ENCODE results near the gene SCYL3.
"Not testable (repeated sequence)": the region's sequence is repeated elsewhere in the genome, so short reads cannot be mapped to it uniquely, and the experiment has no call there.

The SCYL3 gene

GRCh38 chr1:169821500-169821899, 72.2 kb downstream of the SCYL3 start:
- no peak overlapping the region for H3K4me3 ChIP-seq (ENCODE audit: control insufficient read depth in 1 of 7, extremely low read depth in 1 of 7, insufficient read depth in 4 of 7, low read depth in 2 of 7, low read length in 6 of 7)
- DNase-seq: no peak
- no CpG with 5 or more reads among the region's 7 CpGs for WGBS (ENCODE audit: insufficient coverage)
- H3K9me3 ChIP-seq (ENCODE audit: control extremely low read depth in 1 of 5, control insufficient read depth in 4 of 5, insufficient read depth in 2 of 5, low read depth in 1 of 5, low read length in 4 of 5): peaks cover 0 to 2% (median 0%) of the 10 kb centered on the region in 5 experiments
- H3K36me3 ChIP-seq (ENCODE audit: control insufficient read depth in 4 of 4, insufficient read depth in 4 of 4, low read length in 3 of 4): peaks cover 10 to 37% (median 18%) of the 10 kb centered on the region in 4 experiments
- H3K27me3 ChIP-seq (replicated peaks in 2 of 5; ENCODE audit: control insufficient read depth in 4 of 5, insufficient read depth in 5 of 5, low read length in 4 of 5): no peaks in the 10 kb centered on the region
- CTCF ChIA-PET: no interaction called here
- no peaks in the 10 kb centered on the region for H3K4me1 ChIP-seq (ENCODE audit: control extremely low read depth in 1 of 4, control insufficient read depth in 4 of 4, insufficient read depth in 4 of 4, low read length in 3 of 4)
- H3K27ac ChIP-seq (ENCODE audit: insufficient read depth in 1 of 2, low read depth in 1 of 2, low read length in 2 of 2, poor library complexity in 1 of 2, severe bottlenecking in 2 of 2): no peak overlapping the region
- POLR2A ChIA-PET: no interaction called here

DNA sequence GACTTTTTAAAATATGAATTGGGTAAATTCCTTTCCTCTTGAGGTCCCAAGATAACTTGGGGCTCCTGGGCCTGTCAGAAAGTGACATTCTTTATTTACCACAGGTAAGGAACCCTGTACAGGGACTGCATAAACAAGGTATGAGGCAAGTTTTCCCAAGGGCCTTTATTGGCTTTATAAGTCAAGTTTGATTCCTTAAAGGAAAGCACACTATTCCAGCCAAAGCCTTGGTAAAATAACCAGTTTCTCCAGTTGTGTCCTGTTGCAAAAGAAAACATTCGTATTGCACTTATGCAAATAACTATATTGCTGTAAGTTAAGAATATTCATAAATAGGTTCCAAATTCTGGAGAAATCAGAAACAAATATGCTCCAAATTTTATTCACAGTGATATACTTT, 77.1 kb downstream of the SCYL3 start:
- CTCF ChIA-PET: no interaction called here
- H3K27me3 ChIP-seq (replicated peaks in 2 of 5; ENCODE audit: control insufficient read depth in 4 of 5, insufficient read depth in 5 of 5, low read length in 4 of 5): no peaks in the 10 kb centered on the region
- POLR2A ChIA-PET: no interaction called here

DNA sequence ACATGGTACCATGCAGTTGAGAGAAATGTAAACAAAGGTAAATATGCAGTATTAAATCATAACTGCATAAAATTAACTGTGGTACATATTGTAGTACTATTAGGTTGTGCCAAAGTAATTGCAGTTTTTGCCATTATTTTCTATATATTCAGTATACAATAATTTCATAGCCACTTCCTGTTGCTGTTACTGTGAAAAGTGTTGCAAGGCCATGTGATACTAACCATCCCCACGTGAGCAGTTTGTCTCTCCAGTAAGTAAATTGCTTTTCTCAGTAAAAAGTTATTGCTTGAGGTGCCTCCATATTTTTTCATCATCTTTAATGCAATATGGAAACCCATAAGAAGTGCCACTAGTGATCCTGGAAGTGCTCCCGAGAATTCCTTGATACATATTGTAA, 79.4 kb downstream of the SCYL3 start:
- WGBS (ENCODE audit: insufficient coverage): no CpG with 5 or more reads among the region's 2 CpGs
- Histone ChIP-seq H3K4me1 (ENCODE audit: control extremely low read depth in 1 of 4, control insufficient read depth in 4 of 4, insufficient read depth in 4 of 4, low read length in 3 of 4) (no peaks in the 10 kb centered on the region), H3K36me3 (ENCODE audit: control insufficient read depth in 4 of 4, insufficient read depth in 4 of 4, low read length in 3 of 4) (peaks cover 11 to 35% (median 19%) of the 10 kb centered on the region in 4 experiments), H3K27ac (ENCODE audit: insufficient read depth in 1 of 2, low read depth in 1 of 2, low read length in 2 of 2, poor library complexity in 1 of 2, severe bottlenecking in 2 of 2) (no peak overlapping the region), H3K27me3 (replicated peaks in 2 of 5; ENCODE audit: control insufficient read depth in 4 of 5, insufficient read depth in 5 of 5, low read length in 4 of 5) (no peaks in the 10 kb centered on the region), H3K4me3 (ENCODE audit: control insufficient read depth in 1 of 7, extremely low read depth in 1 of 7, insufficient read depth in 4 of 7, low read depth in 2 of 7, low read length in 6 of 7) (no peak overlapping the region), H3K9me3 (ENCODE audit: control extremely low read depth in 1 of 5, control insufficient read depth in 4 of 5, insufficient read depth in 2 of 5, low read depth in 1 of 5, low read length in 4 of 5) (peaks cover 0 to 6% (median 0%) of the 10 kb centered on the region in 5 experiments)
- CTCF ChIA-PET: interaction anchor here (2.8 kb wide), 1 partner anchor 212 kb away, joined by 12 read pairs; no protein-coding TSS in a partner anchor
- POLR2A ChIA-PET: interaction anchor here (0.6 kb wide), 1 partner anchor 60 kb away, joined by 7 read pairs; no protein-coding TSS in a partner anchor
- no peak for DNase-seq

More for the DNA sequence above, 77.1 kb downstream of the SCYL3 start:
- no peak overlapping the region for H3K4me3 ChIP-seq (ENCODE audit: control insufficient read depth in 1 of 7, extremely low read depth in 1 of 7, insufficient read depth in 4 of 7, low read depth in 2 of 7, low read length in 6 of 7)
- no peaks in the 10 kb centered on the region for H3K4me1 ChIP-seq (ENCODE audit: control extremely low read depth in 1 of 4, control insufficient read depth in 4 of 4, insufficient read depth in 4 of 4, low read length in 3 of 4)
- no peak for DNase-seq
- peaks cover 0 to 6% (median 0%) of the 10 kb centered on the region in 5 experiments for H3K9me3 ChIP-seq (ENCODE audit: control extremely low read depth in 1 of 5, control insufficient read depth in 4 of 5, insufficient read depth in 2 of 5, low read depth in 1 of 5, low read length in 4 of 5)
- peaks cover 13 to 39% (median 21%) of the 10 kb centered on the region in 4 experiments for H3K36me3 ChIP-seq (ENCODE audit: control insufficient read depth in 4 of 4, insufficient read depth in 4 of 4, low read length in 3 of 4)
- H3K27ac ChIP-seq (ENCODE audit: insufficient read depth in 1 of 2, low read depth in 1 of 2, low read length in 2 of 2, poor library complexity in 1 of 2, severe bottlenecking in 2 of 2): no peak overlapping the region
- no CpG with 5 or more reads among the region's 1 CpG for whole genome bisulfite sequencing (ENCODE audit: insufficient coverage)

- POLR2A ChIA-PET: no interaction called here
- WGBS (ENCODE audit: insufficient coverage): 100% methylated on average over 1 of the region's 2 CpGs
- peaks cover 14 to 38% (median 21%) of the 10 kb centered on the region in 4 experiments for H3K36me3 ChIP-seq (ENCODE audit: control insufficient read depth in 4 of 4, insufficient read depth in 4 of 4, low read length in 3 of 4)
- DNase-seq: peak in 1 of 3 donors; percentile 4
- no peaks in the 10 kb centered on the region for H3K4me1 ChIP-seq (ENCODE audit: control extremely low read depth in 1 of 4, control insufficient read depth in 4 of 4, insufficient read depth in 4 of 4, low read length in 3 of 4)
- H3K27me3 ChIP-seq (replicated peaks in 2 of 5; ENCODE audit: control insufficient read depth in 4 of 5, insufficient read depth in 5 of 5, low read length in 4 of 5): no peaks in the 10 kb centered on the region
- no peak overlapping the region for H3K27ac ChIP-seq (ENCODE audit: insufficient read depth in 1 of 2, low read depth in 1 of 2, low read length in 2 of 2, poor library complexity in 1 of 2, severe bottlenecking in 2 of 2)
- H3K4me3 ChIP-seq (ENCODE audit: control insufficient read depth in 1 of 7, extremely low read depth in 1 of 7, insufficient read depth in 4 of 7, low read depth in 2 of 7, low read length in 6 of 7): no peak overlapping the region
- CTCF ChIA-PET: interaction anchor here (0.8 to 2.8 kb wide), 3 partner anchors 210 to 1205 kb away, joined by 3 to 12 read pairs (median 6); no protein-coding TSS in a partner anchor
- H3K9me3 ChIP-seq (ENCODE audit: control extremely low read depth in 1 of 5, control insufficient read depth in 4 of 5, insufficient read depth in 2 of 5, low read depth in 1 of 5, low read length in 4 of 5): peaks cover 0 to 6% (median 0%) of the 10 kb centered on the region in 5 experiments
These were observed 81.6 kb downstream of the SCYL3 start for GRCh38 chr1:169812131-169812530.

DNA sequence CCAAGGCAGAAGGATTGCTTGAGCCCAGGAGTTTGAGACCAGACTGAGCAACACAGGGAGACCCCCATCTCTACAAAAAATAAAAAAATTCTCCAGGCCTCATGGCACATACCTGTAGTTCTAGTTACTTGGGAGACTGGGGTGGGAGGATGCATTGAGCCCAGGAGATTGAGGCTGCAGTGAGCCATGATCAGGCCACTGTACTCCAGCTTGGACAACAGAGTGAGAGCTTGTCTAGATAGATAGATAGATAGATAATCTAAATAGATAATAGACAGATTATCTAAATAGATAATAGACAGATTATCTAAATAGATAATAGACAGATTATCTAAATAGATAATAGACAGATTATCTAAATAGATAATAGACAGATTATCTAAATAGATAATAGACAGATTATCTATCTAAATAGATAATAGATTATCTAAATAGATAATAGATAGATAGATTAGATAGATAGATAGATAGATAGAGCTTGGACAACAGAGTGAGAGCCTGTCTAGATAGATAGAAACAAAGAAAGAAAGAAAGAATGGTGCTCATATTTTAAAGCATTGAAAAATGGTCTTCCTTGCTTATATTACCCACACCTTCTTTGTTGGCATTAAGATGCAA, 82.2 kb downstream of the SCYL3 start:
- peaks cover 15 to 41% (median 22%) of the 10 kb centered on the region in 4 experiments for H3K36me3 ChIP-seq (ENCODE audit: control insufficient read depth in 4 of 4, insufficient read depth in 4 of 4, low read length in 3 of 4)
- POLR2A ChIA-PET; H3K4me3 ChIP-seq (ENCODE audit: control insufficient read depth in 1 of 7, extremely low read depth in 1 of 7, insufficient read depth in 4 of 7, low read depth in 2 of 7, low read length in 6 of 7); H3K4me1 ChIP-seq (ENCODE audit: control extremely low read depth in 1 of 4, control insufficient read depth in 4 of 4, insufficient read depth in 4 of 4, low read length in 3 of 4); H3K27me3 ChIP-seq (replicated peaks in 2 of 5; ENCODE audit: control insufficient read depth in 4 of 5, insufficient read depth in 5 of 5, low read length in 4 of 5); DNase-seq; H3K27ac ChIP-seq (ENCODE audit: insufficient read depth in 1 of 2, low read depth in 1 of 2, low read length in 2 of 2, poor library complexity in 1 of 2, severe bottlenecking in 2 of 2); H3K9me3 ChIP-seq (ENCODE audit: control extremely low read depth in 1 of 5, control insufficient read depth in 4 of 5, insufficient read depth in 2 of 5, low read depth in 1 of 5, low read length in 4 of 5): not testable (repeated sequence)
- CTCF ChIA-PET: interaction anchor here (0.8 to 2.8 kb wide), 2 partner anchors 209 to 1204 kb away, joined by 3 to 12 read pairs; no protein-coding TSS in a partner anchor

DNA sequence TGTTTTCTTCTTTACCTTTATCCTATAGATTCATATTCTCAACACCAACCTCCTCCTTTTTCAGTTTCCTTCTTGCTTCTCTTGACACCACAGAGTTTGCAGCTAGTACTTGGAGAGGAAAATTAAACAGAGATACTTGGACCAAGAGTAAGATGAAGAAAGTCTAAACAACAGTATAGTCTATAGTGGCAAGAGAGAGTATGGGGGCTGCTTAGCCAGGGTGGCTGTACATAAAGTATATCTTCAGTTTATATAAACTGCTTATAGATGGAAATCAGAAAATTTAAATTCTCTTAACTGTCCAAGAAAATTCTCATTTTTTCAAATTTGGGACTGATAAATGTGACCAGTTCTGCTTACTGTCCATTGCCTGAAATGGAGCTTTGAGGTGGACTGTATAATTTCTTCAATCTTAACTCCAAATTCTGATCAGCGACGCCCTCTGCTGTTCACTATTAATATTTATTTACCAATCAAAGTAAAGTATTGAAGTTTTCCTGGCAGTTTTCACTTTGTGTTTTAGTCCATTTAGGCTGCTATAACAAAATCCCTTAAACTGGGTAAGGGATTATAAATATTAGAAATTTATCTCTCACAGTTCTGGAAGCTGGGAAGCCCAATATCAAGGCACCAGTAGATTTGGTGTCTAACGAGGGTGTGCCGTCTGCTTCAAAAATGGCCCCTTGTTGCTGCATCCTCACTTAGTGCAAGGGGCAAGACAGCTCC, 84.2 kb downstream of the SCYL3 start:
- no peaks in the 10 kb centered on the region for H3K4me1 ChIP-seq (ENCODE audit: control extremely low read depth in 1 of 4, control insufficient read depth in 4 of 4, insufficient read depth in 4 of 4, low read length in 3 of 4)
- H3K9me3 ChIP-seq (ENCODE audit: control extremely low read depth in 1 of 5, control insufficient read depth in 4 of 5, insufficient read depth in 2 of 5, low read depth in 1 of 5, low read length in 4 of 5): peaks cover 0 to 3% (median 0%) of the 10 kb centered on the region in 5 experiments
- peaks cover 12 to 43% (median 28%) of the 10 kb centered on the region in 4 experiments for H3K36me3 ChIP-seq (ENCODE audit: control insufficient read depth in 4 of 4, insufficient read depth in 4 of 4, low read length in 3 of 4)
- H3K27me3 ChIP-seq (replicated peaks in 2 of 5; ENCODE audit: control insufficient read depth in 4 of 5, insufficient read depth in 5 of 5, low read length in 4 of 5): no peaks in the 10 kb centered on the region
- H3K4me3 ChIP-seq (ENCODE audit: control insufficient read depth in 1 of 7, extremely low read depth in 1 of 7, insufficient read depth in 4 of 7, low read depth in 2 of 7, low read length in 6 of 7): no peak overlapping the region
- H3K27ac ChIP-seq (ENCODE audit: insufficient read depth in 1 of 2, low read depth in 1 of 2, low read length in 2 of 2, poor library complexity in 1 of 2, severe bottlenecking in 2 of 2): no peak overlapping the region
- ChIA-PET CTCF (interaction anchor here (0.7 to 3.1 kb wide), 28 partner anchors 9 to 343 kb away, joined by 3 to 39 read pairs (median 4); partner anchors contain the start of gene F5), POLR2A (interaction anchor here (0.5 kb wide), 1 partner anchor 1250 kb away, joined by 3 read pairs; no protein-coding TSS in a partner anchor)
- 100% methylated on average over 2 of the region's 4 CpGs for WGBS (ENCODE audit: insufficient coverage)
- DNase-seq: peak; percentile 43 to 69 (median 58)

DNA sequence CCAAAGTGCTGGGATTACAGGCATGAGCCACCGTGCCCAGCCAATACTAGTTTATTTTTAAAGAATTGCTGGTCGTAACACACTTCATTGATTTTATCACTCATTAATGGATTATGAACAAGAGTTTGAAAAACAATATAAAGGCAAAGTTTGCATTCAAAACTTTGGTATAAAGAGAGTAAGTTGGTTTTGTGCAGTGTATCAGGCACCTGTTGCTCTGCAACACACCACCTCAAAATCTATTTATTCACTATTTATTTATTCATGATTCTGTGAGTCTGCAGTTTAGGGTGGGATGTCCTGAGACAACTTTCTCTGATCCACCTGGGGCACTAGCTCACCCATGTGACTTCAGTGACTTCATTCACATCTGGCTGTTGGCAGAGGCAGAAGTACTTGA, 88.8 kb downstream of the SCYL3 start:
- H3K4me3 ChIP-seq (ENCODE audit: control insufficient read depth in 1 of 7, extremely low read depth in 1 of 7, insufficient read depth in 4 of 7, low read depth in 2 of 7, low read length in 6 of 7): no peak overlapping the region
- no CpG with 5 or more reads among the region's 2 CpGs for WGBS (ENCODE audit: insufficient coverage)
- CTCF ChIA-PET: interaction anchor here (1.7 kb wide), 1 partner anchor 343 kb away, joined by 4 read pairs; no protein-coding TSS in a partner anchor
- no peaks in the 10 kb centered on the region for H3K27me3 ChIP-seq (replicated peaks in 2 of 5; ENCODE audit: control insufficient read depth in 4 of 5, insufficient read depth in 5 of 5, low read length in 4 of 5)
- POLR2A ChIA-PET: no interaction called here
- H3K9me3 ChIP-seq (ENCODE audit: control extremely low read depth in 1 of 5, control insufficient read depth in 4 of 5, insufficient read depth in 2 of 5, low read depth in 1 of 5, low read length in 4 of 5): no peaks in the 10 kb centered on the region
- DNase-seq: no peak
- H3K36me3 ChIP-seq (ENCODE audit: control insufficient read depth in 4 of 4, insufficient read depth in 4 of 4, low read length in 3 of 4): peaks cover 3 to 35% (median 22%) of the 10 kb centered on the region in 4 experiments
- no peak overlapping the region for H3K27ac ChIP-seq (ENCODE audit: insufficient read depth in 1 of 2, low read depth in 1 of 2, low read length in 2 of 2, poor library complexity in 1 of 2, severe bottlenecking in 2 of 2)
- peaks cover 0 to 14% (median 9%) of the 10 kb centered on the region in 4 experiments for H3K4me1 ChIP-seq (ENCODE audit: control extremely low read depth in 1 of 4, control insufficient read depth in 4 of 4, insufficient read depth in 4 of 4, low read length in 3 of 4)

Data from common myeloid progenitor, CD34-positive (primary cell).